ENCODE measurements around the gene HS3ST2. TPM values are rescaled to one million over a fixed set of nuclear protein-coding genes. Genes with fewer than 3 reads are reported as not detected.
"Not testable (repeated sequence)": the region's sequence is repeated elsewhere in the genome, so short reads cannot be mapped to it uniquely, and the experiment has no call there.

HS3ST2 gene
- total RNA-seq, 2 donors from 2014 or later = 0.77 to 2.8 TPM

DNA sequence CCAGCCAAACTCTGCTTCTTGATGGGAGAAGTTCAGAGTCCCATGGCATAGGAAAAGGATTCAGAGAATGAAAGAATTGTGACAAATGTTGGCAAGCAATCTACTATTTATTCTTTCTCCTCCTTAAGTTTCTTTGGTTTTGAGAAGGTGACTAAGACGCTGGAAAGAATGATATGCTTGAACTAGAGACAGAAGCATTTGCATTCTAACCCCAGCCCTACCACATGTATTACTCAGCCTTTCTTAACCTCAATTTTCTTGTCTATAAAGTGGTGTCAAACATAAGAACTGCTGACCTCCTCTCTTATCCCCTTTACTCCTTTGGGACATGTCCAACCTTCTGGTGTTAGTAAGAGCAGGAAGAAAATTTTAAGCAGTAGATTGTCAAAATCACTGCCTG lies 124.7 kb downstream of the HS3ST2 start:
- no peaks in the 10 kb centered on the region for H3K4me1 ChIP-seq (replicated peaks)
- H3K27me3 ChIP-seq (replicated peaks; ENCODE audit: insufficient read depth) = no peaks in the 10 kb centered on the region
- H3K27ac ChIP-seq = no peak overlapping the region
- intact Hi-C loops (cut with DNase I) = no loop called here
- H3K4me3 ChIP-seq = no peak overlapping the region
- H3K9me3 ChIP-seq = no peaks in the 10 kb centered on the region
- H3K36me3 ChIP-seq = no peaks in the 10 kb centered on the region
- 63% methylated on average over 1 of the region's 1 CpG for WGBS
- TF ChIP-seq, protein P1, sequence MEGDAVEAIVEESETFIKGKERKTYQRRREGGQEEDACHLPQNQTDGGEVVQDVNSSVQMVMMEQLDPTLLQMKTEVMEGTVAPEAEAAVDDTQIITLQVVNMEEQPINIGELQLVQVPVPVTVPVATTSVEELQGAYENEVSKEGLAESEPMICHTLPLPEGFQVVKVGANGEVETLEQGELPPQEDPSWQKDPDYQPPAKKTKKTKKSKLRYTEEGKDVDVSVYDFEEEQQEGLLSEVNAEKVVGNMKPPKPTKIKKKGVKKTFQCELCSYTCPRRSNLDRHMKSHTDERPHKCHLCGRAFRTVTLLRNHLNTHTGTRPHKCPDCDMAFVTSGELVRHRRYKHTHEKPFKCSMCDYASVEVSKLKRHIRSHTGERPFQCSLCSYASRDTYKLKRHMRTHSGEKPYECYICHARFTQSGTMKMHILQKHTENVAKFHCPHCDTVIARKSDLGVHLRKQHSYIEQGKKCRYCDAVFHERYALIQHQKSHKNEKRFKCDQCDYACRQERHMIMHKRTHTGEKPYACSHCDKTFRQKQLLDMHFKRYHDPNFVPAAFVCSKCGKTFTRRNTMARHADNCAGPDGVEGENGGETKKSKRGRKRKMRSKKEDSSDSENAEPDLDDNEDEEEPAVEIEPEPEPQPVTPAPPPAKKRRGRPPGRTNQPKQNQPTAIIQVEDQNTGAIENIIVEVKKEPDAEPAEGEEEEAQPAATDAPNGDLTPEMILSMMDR (IDR thresholded peaks at IDR 0.05) = no peak
- TF ChIP-seq POLR2A (IDR thresholded peaks at IDR 0.05) = no peak
- no peak for TF ChIP-seq POLR2AphosphoS5 (IDR thresholded peaks at IDR 0.05)
- DNase-seq (ENCODE audit: low spot score) = no peak

DNA sequence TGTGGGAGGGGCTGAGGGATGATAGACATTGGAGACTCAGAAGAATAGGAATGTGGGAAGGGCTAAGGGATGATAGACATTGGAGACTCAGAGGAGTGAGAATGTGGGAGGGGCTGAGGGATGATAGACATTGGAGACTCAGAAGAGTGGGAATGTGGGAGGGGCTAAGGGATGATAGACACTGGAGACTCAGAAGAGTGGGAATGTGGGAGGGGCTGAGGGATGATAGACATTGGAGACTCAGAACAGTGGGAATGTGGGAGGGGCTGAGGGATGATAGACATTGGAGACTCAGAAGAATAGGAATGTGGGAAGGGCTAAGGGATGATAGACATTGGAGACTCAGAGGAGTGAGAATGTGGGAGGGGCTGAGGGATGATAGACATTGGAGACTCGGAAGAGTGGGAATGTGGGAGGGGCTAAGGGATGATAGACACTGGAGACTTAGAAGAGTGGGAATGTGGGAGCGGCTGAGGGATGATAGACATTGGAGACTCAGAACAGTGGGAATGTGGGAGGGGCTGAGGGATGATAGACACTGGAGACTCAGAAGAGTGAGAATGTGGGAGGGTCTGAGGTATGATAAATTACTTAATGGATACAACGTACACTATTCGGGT lies 125.9 kb downstream of the HS3ST2 start:
- 76% methylated on average over 4 of the region's 4 CpGs for WGBS
- H3K27ac ChIP-seq; intact Hi-C loops (cut with DNase I): not testable (repeated sequence)

DNA sequence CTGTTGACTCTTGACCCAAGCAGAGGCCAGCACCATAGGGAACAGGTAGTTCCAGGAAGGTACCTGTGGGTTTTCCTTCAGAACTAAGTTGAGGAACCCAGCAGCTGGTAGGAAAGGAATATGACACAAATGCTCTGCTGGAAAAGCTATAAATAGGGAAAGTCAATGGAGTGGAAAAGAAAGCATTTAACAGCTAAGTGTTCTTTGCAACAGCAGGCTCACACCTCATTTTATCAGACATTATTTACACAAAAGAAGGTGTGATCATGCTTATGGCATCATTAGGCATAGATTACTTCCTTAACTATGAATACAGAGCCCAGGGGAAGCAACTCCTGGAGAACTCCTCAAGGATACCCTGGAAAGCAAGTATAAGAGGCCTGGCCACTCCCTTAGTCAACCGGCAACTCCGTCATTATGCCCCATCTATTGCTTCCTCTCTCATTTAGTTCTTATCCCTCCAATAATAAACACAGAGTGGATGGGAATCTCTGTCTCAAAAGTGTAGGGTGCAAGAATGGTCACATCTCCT lies 128.1 kb downstream of the HS3ST2 start:
- intact Hi-C loops (cut with DNase I) = no loop called here
- no peak overlapping the region for H3K27ac ChIP-seq
- 69% methylated on average over 2 of the region's 2 CpGs for WGBS
- no peak for DNase-seq (ENCODE audit: low spot score)
- no peaks in the 10 kb centered on the region for H3K27me3 ChIP-seq (replicated peaks; ENCODE audit: insufficient read depth)
- no peaks in the 10 kb centered on the region for H3K36me3 ChIP-seq
- no peaks in the 10 kb centered on the region for H3K4me1 ChIP-seq (replicated peaks)
- H3K4me3 ChIP-seq = no peak overlapping the region
- TF ChIP-seq POLR2AphosphoS5 (IDR thresholded peaks at IDR 0.05) (no peak), POLR2A (IDR thresholded peaks at IDR 0.05) (no peak)
- TF ChIP-seq, protein P1 (IDR thresholded peaks at IDR 0.05) = no peak
- no peaks in the 10 kb centered on the region for H3K9me3 ChIP-seq

More for the DNA sequence above, 125.9 kb downstream of the HS3ST2 start:
- H3K27me3 ChIP-seq (replicated peaks; ENCODE audit: insufficient read depth); H3K36me3 ChIP-seq; DNase-seq (ENCODE audit: low spot score); H3K4me3 ChIP-seq; H3K4me1 ChIP-seq (replicated peaks); H3K9me3 ChIP-seq: not testable (repeated sequence)

DNA sequence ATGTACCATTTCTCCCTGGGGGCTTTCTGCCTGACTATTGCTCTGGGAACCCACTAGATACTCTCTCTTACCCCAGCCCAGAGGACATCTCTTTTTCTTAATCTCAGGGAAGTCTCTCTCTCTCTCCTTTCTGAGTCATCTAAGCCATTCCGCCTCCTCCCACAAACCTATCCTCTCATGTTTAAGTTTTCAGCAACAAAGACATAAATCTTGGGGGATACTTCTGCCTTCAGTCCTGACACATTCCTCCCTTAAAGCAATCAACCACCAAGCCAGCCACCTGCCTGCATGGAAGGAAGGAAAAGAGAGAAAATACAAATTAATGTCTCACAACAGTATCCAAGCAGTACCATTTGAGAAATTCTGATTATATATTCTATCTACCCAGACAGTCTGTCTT lies 128.8 kb downstream of the HS3ST2 start:
- WGBS = 63% methylated on average over 1 of the region's 1 CpG
- H3K9me3 ChIP-seq = no peaks in the 10 kb centered on the region
- no peaks in the 10 kb centered on the region for H3K27me3 ChIP-seq (replicated peaks; ENCODE audit: insufficient read depth)
- intact Hi-C loops (cut with DNase I) = no loop called here
- no peak overlapping the region for H3K4me3 ChIP-seq
- H3K27ac ChIP-seq = no peak overlapping the region
- H3K36me3 ChIP-seq = no peaks in the 10 kb centered on the region
- H3K4me1 ChIP-seq (replicated peaks) = no peaks in the 10 kb centered on the region
- TF ChIP-seq POLR2A (IDR thresholded peaks at IDR 0.05) (no peak), POLR2AphosphoS5 (IDR thresholded peaks at IDR 0.05) (no peak)
- TF ChIP-seq, protein P1 (IDR thresholded peaks at IDR 0.05) = no peak
- DNase-seq (ENCODE audit: low spot score) = no peak

DNA sequence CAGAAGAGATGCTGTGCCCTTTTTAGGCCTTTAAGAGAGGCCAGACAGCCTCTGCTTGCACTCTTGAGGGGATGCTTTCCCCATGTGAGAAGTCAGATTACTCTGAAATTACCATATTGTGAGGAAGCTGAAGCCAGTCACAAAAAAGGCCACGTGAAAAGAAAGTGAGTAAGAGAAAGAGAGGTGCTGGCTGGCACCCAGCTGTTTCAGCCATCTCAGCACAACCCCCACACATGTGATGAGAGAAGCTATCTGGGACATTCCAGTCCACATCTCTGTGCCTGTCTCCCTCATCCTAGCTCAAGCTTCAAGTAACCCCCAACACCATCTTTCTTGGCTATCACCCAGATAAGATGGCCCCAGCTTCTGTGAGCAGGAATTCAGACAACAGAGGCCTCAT lies 131.4 kb downstream of the HS3ST2 start:
- no peak for DNase-seq (ENCODE audit: low spot score)
- TF ChIP-seq POLR2A (IDR thresholded peaks at IDR 0.05) (no peak), POLR2AphosphoS5 (IDR thresholded peaks at IDR 0.05) (no peak)
- TF ChIP-seq, protein P1 (IDR thresholded peaks at IDR 0.05) = no peak
- WGBS = 25% methylated on average over 1 of the region's 1 CpG
- intact Hi-C loops (cut with DNase I) = no loop called here
- H3K9me3 ChIP-seq = no peaks in the 10 kb centered on the region
- no peak overlapping the region for H3K27ac ChIP-seq
- H3K36me3 ChIP-seq = no peaks in the 10 kb centered on the region
- H3K4me3 ChIP-seq = no peak overlapping the region
- no peaks in the 10 kb centered on the region for H3K4me1 ChIP-seq (replicated peaks)
- peaks cover 3% of the 10 kb centered on the region for H3K27me3 ChIP-seq (replicated peaks; ENCODE audit: insufficient read depth)
